EL (cell line): Measurements from ENCODE around the gene ELN.

ENCODE experiments used
- DNase-seq: peaks from one replicate; pipeline ENCODE4 v3.0.0-alpha.2; 2016

ELN gene

GRCh38 chr7:74097937-74098614, 70.1 kb downstream of the ELN start:
- DNase-seq: peak; percentile 96

GRCh38 chr7:74099031-74099430, 71.1 kb downstream of the ELN start:
- no peak for DNase-seq

- DNase-seq: no peak
These were observed 73.2 kb downstream of the ELN start for GRCh38 chr7:74101061-74101681.

GRCh38 chr7:74103219-74103772, 75.3 kb downstream of the ELN start:
- no peak for DNase-seq

GRCh38 chr7:74104702-74105101, 76.7 kb downstream of the ELN start:
- DNase-seq: no peak

- DNase-seq: no peak
These were observed 78.0 kb downstream of the ELN start for GRCh38 chr7:74105992-74106391.

GRCh38 chr7:74106846-74107245, 78.9 kb downstream of the ELN start:
- DNase-seq: no peak

- DNase-seq: no peak
These were observed 87.4 kb downstream of the ELN start for GRCh38 chr7:74115326-74115725.

- DNase-seq: no peak
These were observed 88.4 kb downstream of the ELN start for GRCh38 chr7:74116356-74116755.
